Measurements from ENCODE around the gene MEFV.
"Not testable (repeated sequence)": the region's sequence is repeated elsewhere in the genome, so short reads cannot be mapped to it uniquely, and the experiment has no call there.

The MEFV gene

GRCh38 chr16:3270718-3271117 is 14.3 kb upstream of the MEFV start:
- not testable (repeated sequence) for DNase-seq (ENCODE audit: low read depth in 2 of 3, low spot score in 1 of 3)

GRCh38 chr16:3268294-3268693 is 11.9 kb upstream of the MEFV start:
- no peak for DNase-seq (ENCODE audit: low read depth in 2 of 3, low spot score in 1 of 3)

GRCh38 chr16:3266873-3267537 is 10.6 kb upstream of the MEFV start:
- DNase-seq (ENCODE audit: low read depth in 2 of 3, low spot score in 1 of 3): no peak

GRCh38 chr16:3264137-3265036 is 8.0 kb upstream of the MEFV start:
- DNase-seq (ENCODE audit: low read depth in 2 of 3, low spot score in 1 of 3): peak; percentile 88 to 98 (median 98)

GRCh38 chr16:3262517-3262916 is 6.1 kb upstream of the MEFV start:
- no peak for DNase-seq (ENCODE audit: low read depth in 2 of 3, low spot score in 1 of 3)

GRCh38 chr16:3259836-3260235 is 3.4 kb upstream of the MEFV start:
- no peak for DNase-seq (ENCODE audit: low read depth in 2 of 3, low spot score in 1 of 3)

GRCh38 chr16:3256866-3257465 is 533 bp upstream of the MEFV start:
- no peak for DNase-seq (ENCODE audit: low read depth in 2 of 3, low spot score in 1 of 3)

GRCh38 chr16:3254309-3254708 is 2.1 kb downstream of the MEFV start:
- DNase-seq (ENCODE audit: low read depth in 2 of 3, low spot score in 1 of 3): no peak

- no peak for DNase-seq (ENCODE audit: low read depth in 2 of 3, low spot score in 1 of 3)
Measured at GRCh38 chr16:3252967-3253366, 3.5 kb downstream of the MEFV start.

- DNase-seq (ENCODE audit: low read depth in 2 of 3, low spot score in 1 of 3): no peak
Measured at GRCh38 chr16:3249451-3249850, 7.0 kb downstream of the MEFV start.

GRCh38 chr16:3249020-3249419 is 7.4 kb downstream of the MEFV start:
- no peak for DNase-seq (ENCODE audit: low read depth in 2 of 3, low spot score in 1 of 3)

GRCh38 chr16:3248596-3248995 is 7.8 kb downstream of the MEFV start:
- no peak for DNase-seq (ENCODE audit: low read depth in 2 of 3, low spot score in 1 of 3)

GRCh38 chr16:3246876-3247275 is 9.6 kb downstream of the MEFV start:
- DNase-seq (ENCODE audit: low read depth in 2 of 3, low spot score in 1 of 3): no peak

GRCh38 chr16:3246002-3246401 is 10.4 kb downstream of the MEFV start:
- DNase-seq (ENCODE audit: low read depth in 2 of 3, low spot score in 1 of 3): no peak

GRCh38 chr16:3243882-3244281 is 12.6 kb downstream of the MEFV start:
- no peak for DNase-seq (ENCODE audit: low read depth in 2 of 3, low spot score in 1 of 3)

- DNase-seq (ENCODE audit: low read depth in 2 of 3, low spot score in 1 of 3): no peak
Measured at GRCh38 chr16:3242709-3243108, 13.7 kb downstream of the MEFV start.

GRCh38 chr16:3241761-3242160 is 14.7 kb downstream of the MEFV start:
- no peak for DNase-seq (ENCODE audit: low read depth in 2 of 3, low spot score in 1 of 3)

GRCh38 chr16:3235856-3236669 is 20.4 kb downstream of the MEFV start:
- no peak for DNase-seq (ENCODE audit: low read depth in 2 of 3, low spot score in 1 of 3)

- peak; percentile 90 to 94 (median 90) for DNase-seq (ENCODE audit: low read depth in 2 of 3, low spot score in 1 of 3)
Measured at GRCh38 chr16:3234857-3235561, 21.4 kb downstream of the MEFV start, which contains the start of gene ZNF200. TSS of gene ZNF200 (minus strand) at chr16:3235158. CDS start at chr16:3233755, 1,403 bp downstream.

- no peak for DNase-seq (ENCODE audit: low read depth in 2 of 3, low spot score in 1 of 3)
Measured at GRCh38 chr16:3234543-3234856, 21.9 kb downstream of the MEFV start.
